Epithelial cell of proximal tubule (primary cell): ENCODE results near the gene NBEA. TPM values are rescaled to one million over a fixed set of nuclear protein-coding genes. Genes with fewer than 3 reads are reported as not detected.
A peak's percentile ranks its signal among the peaks of the same experiment; 100 is the strongest.

ENCODE experiments used
- DNase-seq: peaks from one replicate; pipeline ENCODE4 v3.0.0-alpha.2; 2011; ENCODE audit warnings: low read depth
- H3K4me3 ChIP-seq: 2 replicates; pipeline ENCODE4 v1.5.1; 2011; ENCODE audit warnings: low read depth, mild to moderate bottlenecking, low read length
- total RNA-seq: library from RNA; depleted of rRNA; stranded (reverse); fragments of >200 nt; gene quantifications from 2 replicates; pipeline ENCODE4 v1.2.3, GENCODE V29; 2015
- TF ChIP-seq, protein P1 (sequence below): conservative IDR thresholded peaks from 2 replicates; pipeline ENCODE4 v1.5.1; 2012; ENCODE audit warnings: low read depth, mild to moderate bottlenecking, low read length

The NBEA gene
- total RNA-seq, 1 donor from 2014 or later, result 2.7 TPM

DNA sequence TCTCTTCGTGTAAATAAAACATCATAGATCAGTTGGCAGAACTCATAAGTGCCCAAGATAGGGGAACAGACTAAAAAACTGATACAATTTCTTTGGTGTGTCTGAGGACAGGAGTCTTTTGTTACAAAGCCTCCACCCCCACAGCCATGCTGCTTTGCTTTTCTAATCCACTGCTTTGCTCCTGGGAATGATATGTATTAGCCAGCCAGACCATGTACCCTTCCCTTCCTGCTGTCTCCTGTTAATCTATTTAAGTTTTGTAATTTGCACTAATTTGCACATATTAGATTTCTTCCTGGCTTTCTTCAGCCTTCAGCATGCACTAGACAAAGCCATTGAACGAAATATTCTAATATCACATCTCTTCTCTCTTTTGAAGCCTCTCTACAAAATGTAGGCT, 403.9 kb downstream of the NBEA start:
- no peak for DNase-seq
- TF ChIP-seq, protein P1, sequence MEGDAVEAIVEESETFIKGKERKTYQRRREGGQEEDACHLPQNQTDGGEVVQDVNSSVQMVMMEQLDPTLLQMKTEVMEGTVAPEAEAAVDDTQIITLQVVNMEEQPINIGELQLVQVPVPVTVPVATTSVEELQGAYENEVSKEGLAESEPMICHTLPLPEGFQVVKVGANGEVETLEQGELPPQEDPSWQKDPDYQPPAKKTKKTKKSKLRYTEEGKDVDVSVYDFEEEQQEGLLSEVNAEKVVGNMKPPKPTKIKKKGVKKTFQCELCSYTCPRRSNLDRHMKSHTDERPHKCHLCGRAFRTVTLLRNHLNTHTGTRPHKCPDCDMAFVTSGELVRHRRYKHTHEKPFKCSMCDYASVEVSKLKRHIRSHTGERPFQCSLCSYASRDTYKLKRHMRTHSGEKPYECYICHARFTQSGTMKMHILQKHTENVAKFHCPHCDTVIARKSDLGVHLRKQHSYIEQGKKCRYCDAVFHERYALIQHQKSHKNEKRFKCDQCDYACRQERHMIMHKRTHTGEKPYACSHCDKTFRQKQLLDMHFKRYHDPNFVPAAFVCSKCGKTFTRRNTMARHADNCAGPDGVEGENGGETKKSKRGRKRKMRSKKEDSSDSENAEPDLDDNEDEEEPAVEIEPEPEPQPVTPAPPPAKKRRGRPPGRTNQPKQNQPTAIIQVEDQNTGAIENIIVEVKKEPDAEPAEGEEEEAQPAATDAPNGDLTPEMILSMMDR, result no peak
- no peak overlapping the region for H3K4me3 ChIP-seq

DNA sequence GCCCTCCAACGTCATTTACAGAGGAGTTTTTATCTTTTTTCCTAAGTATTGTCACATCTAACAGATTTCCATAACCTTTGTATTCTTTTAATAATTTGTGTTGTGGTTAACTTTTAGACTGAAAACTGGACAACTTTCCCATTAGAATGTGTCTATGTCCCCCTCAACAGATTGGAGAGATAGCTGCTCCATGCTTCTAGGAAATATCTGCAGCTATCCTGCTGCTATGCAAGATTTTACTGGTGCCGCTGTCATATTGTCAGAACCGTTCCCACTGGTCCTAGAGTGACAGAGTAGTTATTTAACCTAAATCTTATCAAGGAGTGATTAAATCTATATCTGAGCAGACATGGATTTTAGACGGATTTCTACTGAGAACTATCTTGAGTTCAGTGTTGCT, 404.4 kb downstream of the NBEA start:
- DNase-seq, result no peak
- TF ChIP-seq, protein P1, result no peak
- no peak overlapping the region for H3K4me3 ChIP-seq

DNA sequence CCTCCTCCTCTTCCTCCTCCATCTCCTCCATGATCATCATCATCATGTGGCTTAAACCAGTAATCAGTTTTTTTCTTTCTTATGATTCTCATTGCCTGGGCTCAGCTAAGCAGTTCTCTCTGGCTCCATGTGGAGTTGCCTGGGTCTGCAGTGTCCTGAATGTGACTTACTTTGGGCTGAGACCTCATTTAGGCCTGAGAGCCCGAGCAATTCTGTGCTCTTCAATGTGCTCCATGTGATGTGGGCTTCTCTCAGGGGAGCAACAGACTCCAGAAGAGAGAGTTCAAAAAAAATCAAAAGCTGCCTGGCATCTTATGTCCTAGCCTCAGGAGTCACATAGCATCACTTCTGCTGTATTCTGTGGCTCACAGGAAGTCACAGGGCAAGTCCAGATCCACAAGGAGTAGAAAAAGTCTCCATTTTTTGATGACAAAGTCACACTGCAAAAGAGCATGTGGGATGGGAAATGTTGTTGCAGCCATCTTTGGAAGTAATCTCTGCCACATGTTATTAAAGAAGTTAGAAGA, 405.7 kb downstream of the NBEA start:
- TF ChIP-seq, protein P1, result no peak
- no peak for DNase-seq
- H3K4me3 ChIP-seq, result no peak overlapping the region

DNA sequence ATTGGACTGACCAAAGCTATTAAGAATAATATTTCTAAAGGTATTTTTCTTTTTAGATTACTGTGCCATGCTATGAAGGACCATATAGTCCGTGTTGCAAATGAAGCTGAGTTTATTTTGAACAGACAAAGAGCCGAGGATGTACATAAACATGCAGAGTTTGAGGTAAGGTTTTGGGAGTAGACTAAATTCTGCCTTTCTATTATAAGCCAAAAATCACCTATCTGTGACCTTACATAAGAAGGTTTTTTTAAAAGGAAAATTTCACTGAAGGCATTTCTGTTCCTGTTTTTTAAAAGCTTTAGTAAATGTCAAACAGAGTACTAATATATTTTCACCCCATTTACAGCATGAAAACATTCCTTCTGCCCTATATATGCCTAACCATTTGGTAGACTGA, 407.0 kb downstream of the NBEA start:
- TF ChIP-seq, protein P1, result no peak
- DNase-seq, result no peak
- no peak overlapping the region for H3K4me3 ChIP-seq

DNA sequence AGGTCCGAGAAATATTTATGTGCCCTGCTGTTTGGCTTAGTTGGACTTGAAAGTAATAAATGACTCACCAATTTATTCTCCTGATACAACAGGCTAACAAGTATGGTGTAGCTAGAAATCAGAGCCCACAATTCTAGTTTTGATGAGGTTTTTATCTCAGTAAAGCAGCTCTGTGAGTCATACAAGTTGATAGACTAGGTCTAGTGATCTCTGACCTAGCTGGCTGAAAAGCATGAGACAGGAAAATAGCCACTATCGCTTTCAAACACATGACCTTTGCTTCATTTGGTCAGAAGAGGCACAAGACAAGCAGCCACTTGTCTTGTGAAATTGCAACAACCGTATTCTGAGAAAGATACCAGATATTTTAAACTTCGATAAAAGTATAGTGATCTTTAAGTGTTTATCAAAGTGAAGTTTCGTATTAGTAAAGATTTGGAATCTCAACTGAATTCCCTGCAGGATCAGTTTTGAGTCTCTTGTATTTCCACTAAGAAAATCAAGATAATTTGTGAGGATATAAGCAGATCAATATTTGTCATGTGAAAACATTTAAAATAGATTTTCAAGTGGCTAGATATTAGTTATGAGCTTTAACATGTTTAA, 407.7 kb downstream of the NBEA start:
- H3K4me3 ChIP-seq, result no peak overlapping the region
- TF ChIP-seq, protein P1, result no peak
- DNase-seq, result peak; percentile 16

DNA sequence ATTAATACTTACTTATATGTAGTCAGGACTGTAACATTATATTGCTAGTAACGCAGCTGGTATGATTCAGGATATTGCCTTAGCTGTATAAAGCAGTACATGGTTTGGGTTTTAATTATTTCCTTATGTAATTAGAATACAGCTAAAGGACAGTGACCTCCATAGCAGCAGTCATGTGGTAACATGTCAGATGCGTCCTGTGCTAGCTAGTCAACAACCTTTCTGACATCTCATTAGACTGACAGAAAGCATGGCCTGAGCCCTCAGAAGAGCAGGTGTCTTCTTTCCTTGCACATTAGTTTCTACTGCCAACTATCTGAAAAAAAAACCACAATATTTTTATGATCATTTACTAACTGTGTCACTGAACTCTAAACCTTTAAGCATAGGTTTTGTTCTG, 412.2 kb downstream of the NBEA start:
- no peak for DNase-seq
- TF ChIP-seq, protein P1, result no peak
- H3K4me3 ChIP-seq, result no peak overlapping the region

DNA sequence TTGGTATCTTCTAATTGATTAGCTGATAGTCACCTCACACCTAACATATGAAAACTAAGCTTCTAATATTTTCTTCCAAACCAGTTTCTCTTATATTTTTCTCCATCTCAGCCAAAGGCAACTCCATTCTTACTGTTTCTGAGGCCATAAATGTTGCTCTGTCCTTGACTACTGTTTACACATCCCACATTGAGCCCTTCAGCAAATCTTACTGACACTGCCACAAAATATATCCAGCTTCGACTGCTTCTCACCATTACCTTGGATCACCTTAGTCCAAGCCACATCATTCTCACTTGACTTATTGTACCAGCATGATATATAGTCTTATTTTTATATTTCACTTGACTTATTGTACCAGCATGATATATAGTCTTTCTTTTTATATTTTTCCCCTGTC, 412.8 kb downstream of the NBEA start:
- no peak overlapping the region for H3K4me3 ChIP-seq
- TF ChIP-seq, protein P1, result no peak
- no peak for DNase-seq
